ENCODE results near the gene POTEE.
"Not testable (repeated sequence)": the region's sequence is repeated elsewhere in the genome, so short reads cannot be mapped to it uniquely, and the experiment has no call there.

DNA sequence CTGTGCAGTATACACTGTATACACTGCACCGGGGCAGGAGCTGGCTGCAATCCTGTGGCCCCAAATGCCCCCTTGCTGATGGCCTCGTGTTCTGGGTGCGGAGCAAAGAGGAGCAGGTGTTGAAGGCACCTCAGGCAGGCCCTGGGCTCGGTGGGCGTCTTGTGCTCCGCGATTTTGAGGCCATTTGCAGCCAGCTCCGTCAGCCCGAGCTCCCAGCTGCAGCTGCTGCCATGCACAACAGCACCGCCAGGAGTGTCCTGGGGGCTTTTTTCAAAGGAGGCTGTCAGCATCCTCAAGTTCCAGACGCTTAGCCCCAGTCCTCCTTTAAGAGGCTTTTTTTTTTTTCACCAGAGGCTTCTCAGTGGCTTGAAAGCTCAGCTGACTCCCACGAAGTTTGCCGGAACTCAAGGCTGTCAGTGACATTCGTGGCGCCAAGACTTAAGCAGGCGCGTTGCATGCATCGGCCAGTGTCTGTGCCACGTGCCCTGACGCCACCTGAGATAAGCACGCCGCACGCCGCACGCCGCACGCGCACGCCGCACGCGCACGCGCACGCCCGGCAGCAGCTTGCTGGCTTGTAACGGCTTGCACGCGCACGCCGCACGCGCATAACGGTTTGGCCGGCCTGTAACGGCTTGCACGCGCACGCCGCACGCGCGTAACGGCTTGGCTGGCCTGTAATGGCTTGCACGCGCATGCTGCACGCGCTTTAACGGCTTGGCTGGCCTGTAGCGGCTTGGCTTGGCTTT is 8.1 kb downstream of the POTEE start:
- TF ChIP-seq, protein P1, sequence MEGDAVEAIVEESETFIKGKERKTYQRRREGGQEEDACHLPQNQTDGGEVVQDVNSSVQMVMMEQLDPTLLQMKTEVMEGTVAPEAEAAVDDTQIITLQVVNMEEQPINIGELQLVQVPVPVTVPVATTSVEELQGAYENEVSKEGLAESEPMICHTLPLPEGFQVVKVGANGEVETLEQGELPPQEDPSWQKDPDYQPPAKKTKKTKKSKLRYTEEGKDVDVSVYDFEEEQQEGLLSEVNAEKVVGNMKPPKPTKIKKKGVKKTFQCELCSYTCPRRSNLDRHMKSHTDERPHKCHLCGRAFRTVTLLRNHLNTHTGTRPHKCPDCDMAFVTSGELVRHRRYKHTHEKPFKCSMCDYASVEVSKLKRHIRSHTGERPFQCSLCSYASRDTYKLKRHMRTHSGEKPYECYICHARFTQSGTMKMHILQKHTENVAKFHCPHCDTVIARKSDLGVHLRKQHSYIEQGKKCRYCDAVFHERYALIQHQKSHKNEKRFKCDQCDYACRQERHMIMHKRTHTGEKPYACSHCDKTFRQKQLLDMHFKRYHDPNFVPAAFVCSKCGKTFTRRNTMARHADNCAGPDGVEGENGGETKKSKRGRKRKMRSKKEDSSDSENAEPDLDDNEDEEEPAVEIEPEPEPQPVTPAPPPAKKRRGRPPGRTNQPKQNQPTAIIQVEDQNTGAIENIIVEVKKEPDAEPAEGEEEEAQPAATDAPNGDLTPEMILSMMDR (IDR thresholded peaks at IDR 0.05): not testable (repeated sequence)
- not testable (repeated sequence) for TF ChIP-seq POLR2A (IDR thresholded peaks at IDR 0.05)

All from body of pancreas (tissue), 4 donors.